Neuron (in vitro differentiated cells): ENCODE results near the gene SYT5.

ENCODE experiments used
- H2AFZ ChIP-seq: one replicate; pipeline ENCODE4 v1.6.1; 2013; ENCODE audit warnings: low read depth, mild to moderate bottlenecking, inconsistent platforms, low read length, moderate library complexity
- H3K27me3 ChIP-seq: one replicate; pipeline ENCODE4 v1.6.1; 2013; ENCODE audit warnings: low read length; ENCODE audit not compliant: insufficient read depth
- H3K36me3 ChIP-seq: one replicate; pipeline ENCODE4 v1.6.1; 2013; ENCODE audit warnings: low read length; ENCODE audit not compliant: insufficient read depth
- H3K4me1 ChIP-seq: one replicate; pipeline ENCODE4 v1.6.1; 2013; ENCODE audit warnings: low read length; ENCODE audit not compliant: insufficient read depth
- H3K4me3 ChIP-seq: 2 replicates; pipeline ENCODE4 v1.5.1; 2013; ENCODE audit warnings: mild to moderate bottlenecking, low read length, moderate library complexity
- H3K9me3 ChIP-seq: one replicate; pipeline ENCODE4 v1.6.1; 2013; ENCODE audit warnings: low read length

SYT5 gene

GRCh38 chr19:55137915-55138314, 42.2 kb downstream of the SYT5 start:
- H3K36me3 ChIP-seq: no peaks in the 10 kb centered on the region
- H2AFZ ChIP-seq: no peak overlapping the region

GRCh38 chr19:55136399-55137102, 43.5 kb downstream of the SYT5 start:
- H3K4me1 ChIP-seq: peaks cover 14% of the 10 kb centered on the region
- H2AFZ ChIP-seq: no peak overlapping the region
- peaks cover 2% of the 10 kb centered on the region for H3K27me3 ChIP-seq
- no peak overlapping the region for H3K4me3 ChIP-seq
- H3K9me3 ChIP-seq: no peaks in the 10 kb centered on the region
- H3K36me3 ChIP-seq: no peaks in the 10 kb centered on the region

More at GRCh38 chr19:55137915-55138314, 42.2 kb downstream of the SYT5 start:
- peaks cover 14% of the 10 kb centered on the region for H3K4me1 ChIP-seq
- peaks cover 2% of the 10 kb centered on the region for H3K27me3 ChIP-seq
- H3K4me3 ChIP-seq: no peak overlapping the region
- H3K9me3 ChIP-seq: no peaks in the 10 kb centered on the region

- Histone ChIP-seq H3K27me3 (peaks cover 4% of the 10 kb centered on the region), H3K4me3 (no peak overlapping the region), H2AFZ (no peak overlapping the region), H3K9me3 (no peaks in the 10 kb centered on the region), H3K4me1 (peaks cover 10% of the 10 kb centered on the region), H3K36me3 (no peaks in the 10 kb centered on the region)
These were observed 45.4 kb downstream of the SYT5 start for GRCh38 chr19:55134736-55135135.

- Histone ChIP-seq H3K9me3 (no peaks in the 10 kb centered on the region), H3K4me3 (no peak overlapping the region), H3K27me3 (peaks cover 10% of the 10 kb centered on the region), H3K36me3 (no peaks in the 10 kb centered on the region), H2AFZ (peak overlapping the region; percentile 24), H3K4me1 (peaks cover 10% of the 10 kb centered on the region)
These were observed 46.2 kb downstream of the SYT5 start for GRCh38 chr19:55133639-55134444.

- H3K36me3 ChIP-seq: no peaks in the 10 kb centered on the region
- H2AFZ ChIP-seq: no peak overlapping the region
- H3K9me3 ChIP-seq: no peaks in the 10 kb centered on the region
- peaks cover 7% of the 10 kb centered on the region for H3K27me3 ChIP-seq
- H3K4me3 ChIP-seq: no peak overlapping the region
- H3K4me1 ChIP-seq: peaks cover 10% of the 10 kb centered on the region
These were observed 47.5 kb downstream of the SYT5 start for GRCh38 chr19:55132453-55133129.

- H3K27me3 ChIP-seq: peaks cover 7% of the 10 kb centered on the region
- H2AFZ ChIP-seq: no peak overlapping the region
- peaks cover 9% of the 10 kb centered on the region for H3K4me1 ChIP-seq
- H3K36me3 ChIP-seq: no peaks in the 10 kb centered on the region
- H3K9me3 ChIP-seq: no peaks in the 10 kb centered on the region
- no peak overlapping the region for H3K4me3 ChIP-seq
These were observed 48.7 kb downstream of the SYT5 start for GRCh38 chr19:55131421-55131820.
